Activated effector memory CD4-positive, alpha-beta T cell treated with Interleukin-2 at 50 U/mL for 16 hours (primary cell): ENCODE data around the gene SLC43A3.
"Not testable (repeated sequence)": the region's sequence is repeated elsewhere in the genome, so short reads cannot be mapped to it uniquely, and the experiment has no call there.

Experiments used
- DNase-seq: peaks from one replicate; pipeline ENCODE4 v3.0.0-alpha.2; 2020

The SLC43A3 gene

DNA sequence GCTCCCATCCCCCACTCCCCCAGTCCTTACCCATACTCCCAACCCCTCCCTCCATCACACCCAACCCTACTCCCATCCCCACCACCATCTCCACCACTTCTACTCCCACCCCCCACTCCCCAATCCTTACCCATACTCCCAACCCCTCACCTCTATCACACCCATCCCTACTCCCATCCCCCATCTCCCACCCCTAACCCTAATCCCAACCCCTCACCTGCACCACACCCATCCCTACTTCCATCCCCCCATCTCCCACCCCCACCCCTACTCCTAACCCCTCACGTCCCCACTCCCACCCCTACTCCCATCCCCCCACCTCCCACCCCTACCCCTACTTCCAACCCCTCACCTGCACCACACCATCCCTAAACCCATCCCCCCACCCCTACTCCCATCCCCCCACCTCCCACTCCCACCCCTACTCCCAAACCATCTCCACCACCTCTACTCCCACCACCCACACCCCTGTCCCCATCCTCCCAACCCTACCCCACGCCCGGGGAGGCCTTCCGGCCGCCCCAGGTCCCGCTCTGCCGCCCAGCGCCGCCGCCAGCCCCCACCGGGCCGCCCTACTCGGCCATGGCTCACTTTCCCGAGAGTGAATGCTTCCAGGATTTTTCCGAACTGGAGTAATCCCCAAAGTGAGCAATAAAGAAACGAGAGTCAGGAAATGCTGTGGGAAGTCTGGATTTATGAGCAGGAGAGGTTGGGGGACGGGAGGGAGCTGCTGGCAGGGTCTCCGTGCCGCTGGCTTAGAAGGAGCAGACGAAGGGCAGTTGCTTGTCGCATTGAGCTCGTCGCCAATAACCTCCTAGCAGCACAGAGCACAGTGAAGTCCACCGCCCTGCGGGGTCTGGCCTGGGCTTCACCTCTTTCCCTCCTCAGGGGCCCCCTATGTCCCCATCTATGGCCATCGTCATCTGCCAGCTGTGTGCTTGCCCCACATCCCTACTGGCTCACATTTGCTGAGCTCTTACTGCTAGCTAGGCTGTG, 50.5 kb downstream of the SLC43A3 start:
- no peak for DNase-seq

DNA sequence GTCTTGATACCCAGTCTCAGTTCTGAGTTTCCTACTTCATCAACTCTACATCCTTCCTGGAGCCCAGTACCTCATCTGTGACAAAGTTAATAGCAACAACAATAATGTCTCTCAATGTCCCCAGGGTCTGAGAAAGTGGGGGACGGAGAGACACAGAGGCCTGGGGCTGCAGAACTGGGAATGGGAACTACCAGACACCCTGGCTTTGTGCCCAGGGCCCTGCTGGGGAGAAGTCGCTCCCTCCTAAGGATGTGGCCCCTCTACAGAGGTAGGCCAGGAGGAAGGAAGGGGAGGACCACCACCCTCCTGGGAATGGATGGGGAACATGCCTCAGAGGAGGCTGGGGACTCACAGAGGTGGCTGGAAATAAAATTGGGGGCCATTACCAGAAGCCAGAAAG, 51.4 kb downstream of the SLC43A3 start:
- no peak for DNase-seq

DNA sequence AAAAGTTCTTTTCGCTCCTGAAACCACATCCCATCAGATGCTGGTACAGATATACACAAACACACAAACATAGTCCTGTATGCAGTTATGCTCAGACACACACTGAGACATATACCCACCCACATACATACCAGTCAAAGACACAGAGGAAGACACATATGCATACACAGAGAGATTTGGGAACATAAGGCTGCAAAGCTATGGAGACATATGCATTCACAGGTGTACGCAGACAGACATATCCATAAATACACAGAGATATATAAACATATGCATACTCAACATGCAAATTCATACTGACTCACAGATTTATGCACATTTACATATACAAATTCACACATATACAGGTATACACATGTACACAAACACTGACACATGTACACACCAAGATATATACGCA, 52.0 kb downstream of the SLC43A3 start:
- no peak for DNase-seq

DNA sequence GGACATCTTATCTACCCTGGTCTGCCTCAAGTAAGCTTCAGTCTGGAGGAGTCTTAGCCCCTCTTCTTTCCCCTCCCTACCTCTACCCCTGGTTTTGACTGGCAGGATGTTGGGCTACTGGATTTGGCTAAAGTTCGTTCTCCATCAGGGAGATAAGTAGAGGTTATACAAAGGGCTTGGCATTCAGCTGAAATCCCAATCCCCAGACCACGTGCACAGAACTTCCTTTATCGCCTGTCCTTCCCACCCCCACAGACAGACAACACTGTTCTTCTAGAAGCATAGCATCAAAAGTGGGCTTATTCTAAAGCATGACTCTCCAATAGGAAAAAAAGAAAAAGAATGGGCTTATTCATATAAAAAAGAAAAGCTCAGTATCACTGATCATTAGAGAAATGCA, 53.8 kb downstream of the SLC43A3 start:
- DNase-seq: no peak

DNA sequence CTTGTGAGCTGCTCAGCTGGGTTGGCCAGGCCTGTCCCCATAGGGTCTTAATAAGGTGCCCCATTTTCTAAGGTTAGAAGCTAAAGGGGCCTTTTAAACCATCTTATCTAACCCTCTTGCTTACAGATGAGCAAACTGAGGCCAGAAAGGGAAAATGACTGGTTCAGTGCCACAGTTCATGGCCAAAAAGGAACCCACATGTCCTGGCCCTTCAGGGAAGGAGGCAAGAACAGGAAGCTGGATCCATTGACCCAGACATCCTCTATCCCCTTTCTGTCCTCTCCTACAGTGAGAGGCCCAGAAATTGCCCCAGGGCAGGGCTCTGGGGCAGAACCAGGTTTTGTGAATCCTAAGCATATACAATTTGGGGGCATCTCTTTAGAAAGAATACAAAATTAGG, 56.0 kb downstream of the SLC43A3 start:
- DNase-seq: no peak

DNA sequence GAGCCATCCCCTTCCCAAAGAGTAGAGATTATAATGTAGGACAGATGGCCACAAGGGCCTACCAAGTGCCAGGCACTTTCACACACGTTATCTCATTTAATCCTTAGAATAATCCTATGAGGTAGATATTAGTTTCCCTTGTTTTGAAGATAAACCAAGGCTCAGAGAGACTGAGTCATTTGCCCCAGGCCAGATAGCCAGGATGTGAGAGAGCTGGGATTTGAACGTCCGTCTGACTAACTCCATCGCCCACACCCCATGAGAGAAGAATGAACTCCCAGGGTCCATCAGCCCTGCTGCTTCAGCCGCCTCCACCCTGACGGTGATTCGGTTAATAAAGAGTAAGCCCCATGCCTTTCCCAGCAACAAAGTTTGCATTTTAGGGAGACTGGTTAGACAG, 56.7 kb downstream of the SLC43A3 start:
- no peak for DNase-seq

DNA sequence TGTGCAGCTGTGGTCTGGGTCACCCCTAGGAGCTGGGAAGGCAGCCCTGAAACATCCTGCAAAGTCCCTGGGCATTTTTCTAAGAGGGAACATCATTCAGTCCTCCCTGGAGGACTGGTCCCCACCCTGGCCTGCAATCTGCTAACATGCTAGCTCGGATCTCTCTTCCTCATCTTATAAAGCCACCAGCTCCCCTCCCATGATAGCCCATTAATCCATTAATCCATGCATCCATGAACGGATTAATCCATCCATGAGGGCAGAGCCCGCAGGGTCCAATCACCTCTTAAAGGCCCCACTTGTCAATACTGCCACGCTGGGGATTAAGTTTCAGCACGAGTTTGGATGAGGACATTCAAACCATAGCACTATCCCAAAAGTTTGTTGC, 58.1 kb downstream of the SLC43A3 start:
- DNase-seq: no peak

DNA sequence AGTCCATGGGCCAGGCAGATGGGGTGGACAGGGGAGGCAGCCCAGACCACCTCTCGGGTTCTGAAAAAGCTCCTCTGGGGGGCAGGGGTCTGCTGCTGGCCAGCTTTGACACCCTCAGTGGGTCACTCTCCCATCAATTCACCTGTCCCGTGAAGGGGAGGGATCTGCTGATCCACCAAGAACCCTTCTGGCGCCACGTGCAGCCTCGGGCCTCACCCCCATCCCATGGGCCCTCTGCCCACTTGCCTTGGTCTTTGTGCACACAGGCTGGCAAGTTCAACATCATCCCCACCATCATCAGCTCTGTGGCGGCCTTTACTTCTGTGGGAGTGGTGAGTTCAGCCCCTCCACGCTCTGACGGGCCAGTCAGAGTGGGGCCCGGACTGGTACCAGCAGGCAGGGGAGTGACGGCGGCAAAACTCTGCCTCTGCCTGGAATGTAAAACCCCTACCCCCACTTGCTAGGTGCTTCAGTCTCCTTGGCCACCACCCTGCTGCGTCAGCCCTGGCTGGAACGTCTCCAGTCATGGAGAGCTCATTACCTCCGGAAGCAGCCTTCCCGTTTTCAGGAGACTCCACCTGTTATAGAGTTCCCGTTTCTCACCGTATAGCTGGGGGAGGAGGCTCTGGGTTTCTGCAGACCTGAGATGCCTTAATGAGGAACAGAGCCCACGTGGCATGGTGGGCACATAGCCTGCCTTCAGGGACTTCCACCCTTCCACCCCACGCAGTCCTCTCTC, 58.6 kb downstream of the SLC43A3 start:
- DNase-seq: no peak

DNA sequence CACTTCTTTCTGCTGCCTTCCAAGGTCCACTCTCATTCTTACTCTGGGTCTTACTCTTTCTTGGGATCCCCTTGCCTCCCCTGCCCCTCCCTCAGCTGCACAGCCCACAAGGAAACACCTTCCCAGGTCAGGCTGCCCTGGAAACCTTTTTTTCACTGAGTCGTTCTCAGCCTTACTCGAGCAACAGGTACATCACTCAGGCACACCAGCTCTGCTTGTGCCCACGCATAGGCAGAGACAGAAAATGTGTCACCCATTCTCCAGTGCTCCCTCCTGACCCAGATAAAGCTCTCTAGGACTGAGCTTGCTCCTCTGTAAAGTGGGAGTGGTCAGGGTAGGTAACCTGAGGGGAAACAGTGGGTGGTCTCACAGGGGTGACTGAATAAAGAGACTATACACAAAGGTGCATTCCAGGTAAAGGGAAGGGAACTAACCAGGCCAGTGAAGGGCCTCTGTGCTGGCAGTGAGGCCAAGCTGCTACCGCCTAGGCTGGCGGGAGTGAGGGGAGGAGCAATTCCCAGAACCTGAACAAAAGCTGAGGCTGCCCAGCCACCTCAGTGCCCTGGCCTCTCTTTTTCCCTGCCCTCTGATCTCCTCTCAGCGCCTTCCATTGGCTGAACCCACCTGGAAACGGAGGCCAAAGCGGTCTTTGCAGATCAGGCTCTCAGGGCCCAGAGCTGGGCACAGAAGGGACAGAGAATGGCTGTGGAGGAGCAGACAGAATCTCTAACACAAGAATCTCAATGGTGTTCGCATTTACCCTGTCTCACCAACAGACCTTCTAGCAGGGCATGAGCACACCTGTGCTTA, 61.9 kb downstream of the SLC43A3 start:
- no peak for DNase-seq

DNA sequence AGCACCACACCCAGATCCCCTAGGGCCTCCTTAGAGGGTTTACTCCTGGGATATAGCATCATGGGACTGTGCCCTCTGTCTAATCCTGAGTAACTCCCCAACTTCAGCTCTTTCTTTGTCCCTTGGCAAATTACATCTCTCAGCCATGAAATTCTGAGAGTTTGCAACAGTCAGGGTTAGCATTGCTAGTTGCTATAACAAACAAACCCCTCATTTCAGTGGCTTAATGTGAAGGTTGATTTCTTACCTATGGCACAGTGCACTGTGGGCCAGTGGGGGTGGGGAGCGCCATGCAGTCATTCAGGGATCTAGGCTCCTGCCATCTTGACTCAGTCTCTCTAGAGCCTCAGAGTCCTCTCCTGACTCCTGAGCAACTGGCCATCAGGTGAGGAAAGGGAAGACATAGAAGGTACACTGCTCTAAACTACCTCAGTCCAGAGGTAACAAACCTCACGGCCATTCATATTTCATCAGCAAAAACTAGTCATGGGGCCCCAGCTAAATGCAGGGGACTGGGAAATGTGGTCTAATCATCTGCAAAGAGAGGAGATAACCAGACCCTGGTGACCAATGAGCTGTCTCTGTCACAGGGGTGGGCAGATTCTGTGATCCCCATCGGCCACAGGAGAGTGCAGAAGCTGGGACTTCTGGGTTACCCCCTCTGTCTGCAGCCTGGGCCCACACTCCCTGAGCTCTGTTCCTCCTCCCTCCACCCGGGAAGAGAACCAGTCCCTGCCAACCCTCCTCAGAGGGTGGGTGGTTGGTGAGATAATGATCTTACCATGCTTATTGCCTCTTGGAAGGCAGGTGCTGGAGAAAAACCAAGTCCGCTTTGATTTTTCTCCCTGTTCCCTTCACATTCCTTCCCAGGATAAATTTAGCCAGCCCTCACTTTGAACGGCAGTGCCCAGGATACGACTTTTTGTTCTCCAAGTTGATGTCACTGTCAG, 63.5 kb downstream of the SLC43A3 start:
- DNase-seq: no peak

DNA sequence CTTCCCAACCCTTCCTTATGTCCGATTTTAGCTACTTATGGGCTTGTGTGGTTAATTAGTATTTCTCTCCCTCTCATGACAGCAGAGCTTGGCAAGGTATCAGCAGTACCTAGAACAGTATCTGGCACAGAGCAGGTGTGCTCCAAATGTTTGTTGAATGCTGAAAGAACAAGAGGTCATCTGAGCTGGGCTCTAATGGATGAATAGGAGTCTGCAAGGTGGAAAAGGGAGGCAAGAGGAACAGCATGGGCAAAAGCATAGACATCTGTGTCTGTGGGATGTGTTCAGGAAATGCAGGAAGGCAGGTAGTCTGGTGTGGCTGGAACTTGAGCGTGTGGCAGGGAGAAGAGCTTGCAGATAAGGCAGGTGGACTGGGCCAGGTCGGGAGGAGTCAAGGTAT, 65.0 kb downstream of the SLC43A3 start:
- no peak for DNase-seq

DNA sequence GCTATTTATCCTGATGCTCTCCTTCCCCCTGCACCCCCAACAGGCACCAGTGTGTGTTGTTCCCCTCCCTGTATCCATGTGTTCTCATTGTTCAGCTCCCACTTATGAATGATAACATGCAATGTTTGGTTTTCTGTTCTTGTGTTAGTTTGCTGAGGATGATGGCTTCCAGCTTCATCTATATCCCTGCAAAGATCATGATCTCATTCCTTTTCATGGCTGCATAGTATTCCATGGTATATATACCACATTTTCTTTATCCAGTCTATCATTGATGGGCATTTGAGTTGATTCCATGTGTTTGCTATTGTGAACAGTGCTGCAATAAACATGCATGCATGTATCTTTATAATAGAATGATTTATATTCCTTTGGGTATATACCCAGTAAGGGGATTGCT, 65.5 kb downstream of the SLC43A3 start:
- not testable (repeated sequence) for DNase-seq

DNA sequence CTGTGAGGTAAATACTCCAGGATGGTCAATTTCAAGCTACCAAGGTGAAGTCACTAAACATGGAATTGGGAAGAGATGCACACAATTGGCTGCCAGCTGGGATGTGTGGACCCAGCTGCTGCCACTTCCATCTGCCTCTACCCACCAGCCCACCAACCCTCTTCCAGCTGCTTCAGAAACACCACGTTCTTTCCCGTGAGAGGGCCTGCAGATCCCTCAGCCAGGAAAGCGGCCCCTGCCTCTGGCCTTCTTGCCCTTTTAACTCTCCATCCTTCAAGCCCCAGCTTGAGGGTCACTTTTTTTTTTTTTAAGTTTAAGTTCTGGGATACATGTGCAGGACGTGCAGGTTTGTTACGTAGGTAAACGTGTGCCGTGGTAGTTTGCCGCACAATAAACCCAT, 65.9 kb downstream of the SLC43A3 start:
- DNase-seq: no peak

DNA sequence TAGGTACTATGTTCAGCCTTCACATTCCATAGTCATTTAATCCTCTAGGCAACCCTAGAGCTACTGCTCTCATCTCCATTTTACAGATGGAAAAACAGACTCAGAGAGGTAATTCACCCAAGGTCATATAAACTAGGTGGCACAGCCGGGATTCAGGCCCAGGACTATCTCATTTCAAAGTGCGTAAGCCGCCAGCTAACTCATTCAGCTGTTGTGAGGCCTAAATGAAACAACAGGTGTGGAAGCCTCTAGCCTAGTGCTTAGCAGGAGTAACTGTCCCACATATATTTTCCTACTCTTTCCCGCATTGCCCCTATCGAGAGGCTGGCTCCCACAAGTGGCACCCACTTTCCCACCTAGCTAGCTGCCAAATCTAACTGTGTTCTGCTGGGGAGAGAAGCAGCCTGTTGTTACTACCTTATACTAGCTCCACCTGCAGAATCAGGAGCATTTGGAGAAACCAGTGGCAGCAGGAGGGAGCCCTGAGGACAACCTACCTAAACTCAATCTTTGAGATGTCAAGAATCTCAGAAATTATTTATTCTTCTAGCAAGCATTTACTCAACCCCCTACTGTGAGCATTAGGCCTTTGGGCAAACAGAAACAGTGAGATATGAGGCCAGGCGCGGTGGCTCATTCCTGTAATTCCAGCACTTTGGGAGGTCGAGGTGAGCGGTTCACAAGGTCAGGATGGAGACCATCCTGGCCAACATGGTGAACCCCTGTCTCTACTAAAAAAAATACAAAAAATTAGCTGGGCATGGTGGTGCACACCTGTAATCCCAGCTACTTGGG, 66.8 kb downstream of the SLC43A3 start:
- DNase-seq: no peak

DNA sequence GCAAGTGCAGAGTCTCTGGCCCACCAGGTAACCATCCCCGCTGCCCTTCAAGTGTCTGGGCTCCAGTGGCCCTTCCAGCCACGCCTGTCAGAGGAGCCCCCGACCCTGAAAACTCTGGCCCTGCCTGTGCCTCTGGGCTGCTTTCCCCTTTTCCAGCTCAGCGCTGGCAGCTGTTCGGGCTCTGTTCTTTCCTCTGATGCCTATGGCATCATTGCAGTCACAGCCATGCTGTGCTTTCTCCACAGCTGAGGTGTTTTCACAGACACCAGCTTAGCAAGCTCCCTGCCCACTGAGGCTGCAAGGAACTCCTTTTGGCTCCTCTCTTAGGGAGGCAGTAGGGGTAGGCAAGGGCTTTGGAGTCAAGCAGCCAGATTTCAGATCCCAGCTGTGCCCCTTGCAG, 67.5 kb downstream of the SLC43A3 start:
- no peak for DNase-seq

DNA sequence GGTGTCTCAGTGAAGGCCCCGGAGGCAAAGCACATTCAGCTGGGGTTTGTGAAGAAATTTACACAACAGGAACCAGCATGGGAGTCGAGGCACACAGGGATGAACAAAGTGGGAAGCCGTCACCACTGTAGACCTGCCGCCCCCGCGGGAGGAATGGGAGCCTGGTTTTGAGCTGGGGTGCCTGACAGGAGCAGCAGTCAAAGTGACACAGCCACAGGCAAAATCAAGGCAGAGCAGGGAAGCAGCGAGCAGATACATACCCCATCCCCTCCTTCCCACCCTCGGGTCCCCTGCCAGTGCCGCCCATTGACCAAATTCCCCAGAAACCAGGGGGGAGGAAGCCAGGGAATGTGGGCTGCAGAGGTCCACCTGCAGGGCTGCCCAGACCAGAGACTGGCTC, 67.9 kb downstream of the SLC43A3 start:
- DNase-seq: no peak

DNA sequence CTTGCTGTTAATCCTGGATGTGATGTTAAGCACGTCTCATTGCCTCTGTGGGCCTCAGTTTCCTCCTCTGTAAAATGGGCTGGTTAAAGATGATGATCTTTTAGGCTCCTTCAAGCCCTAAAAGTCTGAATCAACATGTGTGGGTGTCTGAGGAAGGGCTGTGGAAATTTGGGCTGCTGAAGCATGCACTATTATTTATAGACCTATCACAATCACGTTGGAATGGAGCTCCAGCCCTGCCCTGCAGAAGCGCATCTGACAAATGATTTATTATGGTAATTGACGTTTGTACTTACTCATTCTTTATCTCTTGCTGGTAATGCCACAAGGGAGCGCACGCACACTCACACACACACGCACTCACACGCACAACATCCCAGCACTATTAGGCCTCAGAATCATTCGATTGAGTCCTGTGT, 68.4 kb downstream of the SLC43A3 start:
- DNase-seq: no peak

DNA sequence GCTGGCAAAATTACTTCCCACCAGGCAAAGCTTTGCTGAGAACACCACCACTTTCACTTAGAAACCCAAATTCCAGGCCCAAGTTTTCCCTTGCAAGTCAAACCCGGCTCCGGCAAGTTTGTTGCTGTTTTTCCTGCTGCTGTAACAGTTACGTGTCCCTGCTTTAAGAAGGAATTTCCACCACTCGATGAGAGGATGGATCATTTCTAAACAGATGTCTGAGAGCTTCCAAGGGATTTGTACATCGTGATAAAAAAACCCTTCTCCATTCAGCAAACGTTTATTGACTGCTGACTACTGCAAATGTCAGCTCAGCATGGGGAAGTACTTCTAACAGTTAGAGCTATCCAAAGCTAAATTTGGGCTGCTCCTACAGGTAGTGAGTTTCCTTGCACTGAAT, 69.1 kb downstream of the SLC43A3 start:
- no peak for DNase-seq

DNA sequence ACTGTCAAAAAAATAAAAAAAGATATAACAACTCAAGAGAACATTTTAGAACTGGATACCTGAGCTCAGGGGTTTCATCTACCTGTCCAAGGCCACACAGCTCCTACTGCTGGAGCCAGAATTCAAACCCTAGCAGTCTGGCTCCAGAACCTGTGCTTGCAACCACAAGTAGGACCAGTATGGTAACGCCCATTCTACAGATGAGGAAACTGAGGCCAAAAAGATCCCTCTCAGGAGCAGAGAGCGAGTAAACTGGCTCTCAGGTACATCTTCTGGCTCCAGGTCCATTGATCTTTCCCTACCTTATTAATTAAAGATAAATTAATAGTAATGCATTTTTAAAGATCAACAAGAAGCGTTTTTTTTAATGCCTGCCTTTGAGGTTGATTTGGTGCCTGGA, 69.6 kb downstream of the SLC43A3 start:
- no peak for DNase-seq
